Measurements from ENCODE around the gene RPA4. TPM values are rescaled to one million over a fixed set of nuclear protein-coding genes. Genes with fewer than 3 reads are reported as not detected.

The RPA4 gene
- total RNA-seq, 1 donor from 2014 or later = not detected

- DNase-seq (ENCODE audit: low read depth) = no peak
- TF ChIP-seq CTCF (conservative IDR thresholded peaks at IDR 0.05; ENCODE audit: low read depth, low read length) = no peak
- H3K4me3 ChIP-seq (ENCODE audit: low read depth, low read length) = no peak overlapping the region
These were observed 24.0 kb downstream of the RPA4 start for GRCh38 chrX:96907516-96908272.

- no peak overlapping the region for H3K4me3 ChIP-seq (ENCODE audit: low read depth, low read length)
- DNase-seq (ENCODE audit: low read depth) = no peak
- TF ChIP-seq CTCF (conservative IDR thresholded peaks at IDR 0.05; ENCODE audit: low read depth, low read length) = no peak
These were observed 25.6 kb downstream of the RPA4 start for GRCh38 chrX:96909291-96909690.

- no peak for DNase-seq (ENCODE audit: low read depth)
- TF ChIP-seq CTCF (conservative IDR thresholded peaks at IDR 0.05; ENCODE audit: low read depth, low read length) = no peak
- no peak overlapping the region for H3K4me3 ChIP-seq (ENCODE audit: low read depth, low read length)
These were observed 35.2 kb downstream of the RPA4 start for GRCh38 chrX:96918864-96919263.

- H3K4me3 ChIP-seq (ENCODE audit: low read depth, low read length) = no peak overlapping the region
- no peak for TF ChIP-seq CTCF (conservative IDR thresholded peaks at IDR 0.05; ENCODE audit: low read depth, low read length)
- no peak for DNase-seq (ENCODE audit: low read depth)
These were observed 36.0 kb downstream of the RPA4 start for GRCh38 chrX:96919672-96920071.

- DNase-seq (ENCODE audit: low read depth) = no peak
- H3K4me3 ChIP-seq (ENCODE audit: low read depth, low read length) = no peak overlapping the region
- no peak for TF ChIP-seq CTCF (conservative IDR thresholded peaks at IDR 0.05; ENCODE audit: low read depth, low read length)
These were observed 40.9 kb downstream of the RPA4 start for GRCh38 chrX:96924581-96924980.

- no peak overlapping the region for H3K4me3 ChIP-seq (ENCODE audit: low read depth, low read length)
- no peak for DNase-seq (ENCODE audit: low read depth)
- TF ChIP-seq CTCF (conservative IDR thresholded peaks at IDR 0.05; ENCODE audit: low read depth, low read length) = no peak
These were observed 45.3 kb downstream of the RPA4 start for GRCh38 chrX:96929036-96929435.

Other genes starting within 250 kb of the RPA4 start
- gene DIAPH2, start 199.1 kb upstream of the RPA4 start, total RNA-seq = 5.9 and 15.1 TPM in 2 replicates